AG04450 (cell line): Measurements from ENCODE around the gene CD248. TPM values are rescaled to one million over a fixed set of nuclear protein-coding genes. Genes with fewer than 3 reads are reported as not detected.

Experiments
- CTCF ChIA-PET: fragments of 300-600, 350-600 bp; formaldehyde crosslinking; extraction: SDS; loops from one replicate; lab custom pipeline; 2022; ENCODE audit warnings: antibody characterized with exemption, inconsistent platforms; lab: Charles Lee
- POLR2A ChIA-PET: fragments of 350-600 bp; formaldehyde crosslinking; extraction: SDS; loops from one replicate; lab custom pipeline; 2021; ENCODE audit warnings: antibody characterized with exemption, inconsistent platforms; lab: Yijun Ruan, JAX
- DNase-seq: peaks from one replicate; pipeline ENCODE4 v3.0.0-alpha.2; 2011; ENCODE audit warnings: low read depth, low spot score
- H3K27ac ChIP-seq: one replicate; pipeline ENCODE4 v1.5.1; 2012; ENCODE audit warnings: low read depth, low read length, control low read depth
- H3K27me3 ChIP-seq: one replicate; pipeline ENCODE4 v1.6.0; 2012; ENCODE audit warnings: low read length; ENCODE audit not compliant: control insufficient read depth, insufficient read depth
- H3K4me3 ChIP-seq: 2 replicates; pipeline ENCODE4 v1.5.1; 2011; ENCODE audit warnings: mild to moderate bottlenecking, low read depth, low read length, control low read depth
- H3K9me3 ChIP-seq: 2 replicates; pipeline ENCODE4 v1.5.1; 2012; ENCODE audit warnings: low read length; ENCODE audit not compliant: control insufficient read depth, insufficient read depth
- CTCF ChIP-seq: IDR thresholded peaks from 2 replicates; pipeline ENCODE4 v1.5.1; 2011; ENCODE audit warnings: low read depth, low read length, control low read depth, inconsistent platforms
- polyA plus RNA-seq: library from polyadenylated mRNA; depleted of rRNA; stranded (reverse); fragments of >200 nt; gene quantifications from 2 replicates; pipeline ENCODE4 v1.2.3, GENCODE V29; 2011; rRNA removed

CD248 gene
- polyA plus RNA-seq, 1 experiment = 105 TPM

- no peak for TF ChIP-seq CTCF
- no peaks in the 10 kb centered on the region for H3K27me3 ChIP-seq
- no peak overlapping the region for H3K27ac ChIP-seq
- ChIA-PET CTCF (interaction anchor here (0.7 kb wide), 1 partner anchor 36 kb away, joined by 3 read pairs; no protein-coding TSS in a partner anchor), POLR2A (no interaction called here)
- no peak overlapping the region for H3K4me3 ChIP-seq
- DNase-seq = no peak
- peaks cover 3% of the 10 kb centered on the region; the same call in 1 of the 2 replicates for H3K9me3 ChIP-seq
Measured at GRCh38 chr11:66265531-66266377, 51.1 kb downstream of the CD248 start.

GRCh38 chr11:66264914-66265313 is 51.9 kb downstream of the CD248 start:
- Histone ChIP-seq H3K9me3 (peaks cover 3% of the 10 kb centered on the region; the same call in 1 of the 2 replicates), H3K27ac (no peak overlapping the region), H3K27me3 (no peaks in the 10 kb centered on the region), H3K4me3 (no peak overlapping the region)
- no peak for DNase-seq
- TF ChIP-seq CTCF = 0 out of 2 replicates have a peak, but pooled peaks have one; percentile 28
- POLR2A ChIA-PET = interaction anchor here (0.6 kb wide), 1 partner anchor 48 kb away, joined by 3 read pairs; no protein-coding TSS in a partner anchor
- CTCF ChIA-PET = no interaction called here

Other genes with a start within 250 kb of the CD248 start
- gene PACS1, start 246.8 kb downstream of the CD248 start, polyA plus RNA-seq = 27.1 and 32.5 TPM in 2 replicates
- gene KLC2, start 59.3 kb downstream of the CD248 start, polyA plus RNA-seq = 6.4 and 8.5 TPM in 2 replicates
- 127 and 183 TPM in 2 replicates for gene RAB1B, start 48.4 kb downstream of the CD248 start, polyA plus RNA-seq
- 2.0 and 2.8 TPM in 2 replicates for gene CNIH2, start 38.9 kb downstream of the CD248 start, polyA plus RNA-seq
- gene YIF1A, start 27.9 kb downstream of the CD248 start, polyA plus RNA-seq = 126 and 140 TPM in 2 replicates
- not detected in 2 replicates for gene TMEM151A, start 25.1 kb downstream of the CD248 start, polyA plus RNA-seq
- 6.7 and 9.0 TPM in 2 replicates for gene RIN1, start 19.4 kb upstream of the CD248 start, polyA plus RNA-seq
- gene BRMS1, start 28.1 kb upstream of the CD248 start, polyA plus RNA-seq = 35.2 and 39.3 TPM in 2 replicates
- 15.9 and 17.7 TPM in 2 replicates for gene B4GAT1, start 30.6 kb upstream of the CD248 start, polyA plus RNA-seq
- gene SLC29A2, start 54.7 kb upstream of the CD248 start, polyA plus RNA-seq = 0.16 and 0.46 TPM in 2 replicates
- 0.12 and 0.14 TPM in 2 replicates for gene NPAS4, start 104.0 kb upstream of the CD248 start, polyA plus RNA-seq
- 43.1 and 55.1 TPM in 2 replicates for gene MRPL11, start 121.8 kb upstream of the CD248 start, polyA plus RNA-seq
- gene PELI3, start 149.9 kb upstream of the CD248 start, polyA plus RNA-seq = 4.6 and 5.6 TPM in 2 replicates
- 54.6 and 60.2 TPM in 2 replicates for gene DPP3, start 163.4 kb upstream of the CD248 start, polyA plus RNA-seq
- gene BBS1, start 193.6 kb upstream of the CD248 start, polyA plus RNA-seq = 17.7 and 21.1 TPM in 2 replicates
- gene ZDHHC24, start 229.0 kb upstream of the CD248 start, polyA plus RNA-seq = 6.2 and 6.8 TPM in 2 replicates
- gene ACTN3, start 229.9 kb upstream of the CD248 start, polyA plus RNA-seq = 0.11 TPM in 2 replicates